GM21786 (cell line): ENCODE results near the gene SLC12A9.
"Not testable (repeated sequence)": the region's sequence is repeated elsewhere in the genome, so short reads cannot be mapped to it uniquely, and the experiment has no call there.

ENCODE experiments used
- ATAC-seq: cut with Tn5 transposase; IDR thresholded peaks from one replicate; pipeline ENCODE4 v1.9.1; 2021; ENCODE audit not compliant: unreplicated experiment

The SLC12A9 gene

GRCh38 chr7:100825751-100826513 lies 26.6 kb upstream of the SLC12A9 start:
- ATAC-seq: no peak

- ATAC-seq: no peak
These were observed 25.8 kb upstream of the SLC12A9 start for GRCh38 chr7:100826514-100827329.

DNA sequence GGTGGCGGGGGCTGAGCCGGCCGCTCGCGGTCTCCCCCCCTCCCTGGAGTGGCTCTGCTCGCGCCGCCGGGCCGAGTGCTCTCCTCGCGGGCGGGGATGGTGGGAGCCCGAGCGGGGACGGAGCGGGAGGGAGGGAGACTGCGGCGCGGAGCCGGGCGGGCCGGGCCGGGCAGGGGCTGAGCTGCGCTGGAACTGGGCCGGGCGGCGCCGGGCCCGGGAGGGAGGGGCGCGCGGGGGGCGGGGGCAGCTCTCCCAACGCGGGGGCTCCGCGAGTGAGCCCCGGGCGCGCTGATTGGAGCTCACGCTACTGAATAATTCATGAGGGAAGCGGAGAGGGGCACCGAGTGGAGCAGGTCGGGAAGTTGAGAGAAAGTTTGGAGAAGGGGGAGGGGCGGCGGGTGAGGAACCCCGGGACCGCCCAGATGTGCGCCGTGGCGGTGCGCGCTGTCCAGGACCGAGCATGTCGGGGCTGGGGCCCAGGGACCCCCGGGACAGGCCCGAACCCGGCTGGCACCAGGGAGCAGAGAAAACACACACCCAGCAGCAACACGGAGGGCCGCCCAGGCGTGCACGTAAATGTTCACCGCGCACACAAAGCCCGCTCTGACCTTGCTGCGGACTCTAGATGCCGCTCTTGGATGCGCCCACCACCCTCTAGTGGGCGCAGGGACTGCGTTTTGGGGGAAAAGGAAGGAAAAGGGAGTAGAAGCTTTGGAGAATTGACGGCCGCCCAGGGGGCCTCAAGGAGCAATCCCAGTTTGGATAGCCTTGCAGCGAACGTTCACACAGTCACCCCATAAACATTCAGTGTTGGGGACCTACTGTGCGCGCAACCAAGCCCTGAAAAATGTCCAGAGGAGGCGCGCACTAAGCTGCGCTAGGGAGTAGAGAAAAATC lies 24.9 kb upstream of the SLC12A9 start, which contains the start of gene EPHB4:
Gene EPHB4, minus strand, starts transcription at position 194 of the 897 bp plus-strand sequence. CDS start 493 bp downstream, outside the sequence.
- ATAC-seq: no peak

- ATAC-seq: no peak
These were observed 23.3 kb upstream of the SLC12A9 start for GRCh38 chr7:100829150-100829716.

DNA sequence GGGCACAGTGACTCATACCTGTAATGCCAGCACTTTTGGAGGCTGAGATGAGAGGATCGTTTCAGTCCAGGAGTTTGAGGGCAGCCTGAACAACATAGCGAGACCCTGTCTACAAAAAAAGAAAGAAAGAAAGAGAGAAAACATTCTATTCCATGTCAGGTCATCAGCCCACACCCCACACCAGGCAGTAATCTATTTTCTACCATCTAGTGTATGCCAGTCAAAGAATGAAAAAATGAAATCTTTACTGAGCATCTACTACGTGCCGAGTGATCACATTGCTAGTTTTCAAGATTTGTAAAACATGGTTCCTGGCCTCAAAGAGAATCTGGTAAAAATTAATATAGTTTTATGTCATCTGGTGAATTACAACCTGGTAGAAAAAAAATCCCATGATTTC lies 22.1 kb upstream of the SLC12A9 start:
- ATAC-seq: no peak

- no peak for ATAC-seq
These were observed 20.3 kb upstream of the SLC12A9 start for GRCh38 chr7:100832281-100832633.

DNA sequence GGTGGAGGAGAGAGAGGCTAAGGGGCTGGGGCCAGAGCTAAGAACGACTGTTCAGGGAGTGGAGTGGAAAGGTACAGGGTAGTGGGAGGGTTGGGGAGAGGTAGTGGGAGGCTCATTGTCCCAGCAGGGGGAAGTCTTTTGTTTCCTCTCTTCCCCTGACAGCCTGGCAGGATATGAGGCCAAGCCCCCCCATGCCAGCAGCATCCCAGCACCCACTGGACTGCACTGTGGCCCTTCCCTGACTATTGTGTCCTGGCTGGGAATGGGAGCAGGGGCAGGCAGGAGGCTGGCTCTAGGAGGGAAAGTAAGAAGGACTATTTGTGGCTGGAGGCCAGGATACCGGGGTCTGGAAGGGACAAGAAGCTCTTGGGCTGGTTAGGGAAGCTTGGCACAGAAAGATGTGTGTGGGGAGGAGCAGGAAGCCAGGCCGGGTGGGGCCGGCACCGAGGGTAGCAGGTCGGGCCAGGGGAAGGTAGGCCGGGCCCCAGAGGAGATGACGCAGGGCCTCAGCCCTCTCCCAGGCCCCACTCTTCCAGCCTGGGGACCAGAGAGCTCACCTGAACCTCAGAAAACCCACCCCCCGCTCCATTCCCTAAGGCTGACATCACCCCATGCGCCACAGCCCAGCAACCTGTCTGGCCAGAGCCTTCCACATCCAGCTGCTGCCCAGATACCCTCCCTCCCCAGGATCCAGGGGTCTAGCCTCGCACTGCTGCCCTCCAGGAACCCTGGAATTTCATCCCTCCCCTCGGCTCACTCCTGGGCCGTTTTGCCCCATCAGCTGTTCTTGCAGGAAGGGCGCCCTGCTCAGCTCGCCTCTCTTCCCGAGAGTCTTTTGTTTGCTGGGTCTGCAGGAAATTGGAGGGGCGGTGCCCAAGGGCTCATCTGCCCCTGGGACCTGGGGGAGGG lies 16.4 kb upstream of the SLC12A9 start:
- ATAC-seq: no peak

- no peak for ATAC-seq
These were observed 15.8 kb upstream of the SLC12A9 start for GRCh38 chr7:100836812-100837098.

- peak; percentile 64 for ATAC-seq
These were observed 15.2 kb upstream of the SLC12A9 start for GRCh38 chr7:100837099-100837836.

DNA sequence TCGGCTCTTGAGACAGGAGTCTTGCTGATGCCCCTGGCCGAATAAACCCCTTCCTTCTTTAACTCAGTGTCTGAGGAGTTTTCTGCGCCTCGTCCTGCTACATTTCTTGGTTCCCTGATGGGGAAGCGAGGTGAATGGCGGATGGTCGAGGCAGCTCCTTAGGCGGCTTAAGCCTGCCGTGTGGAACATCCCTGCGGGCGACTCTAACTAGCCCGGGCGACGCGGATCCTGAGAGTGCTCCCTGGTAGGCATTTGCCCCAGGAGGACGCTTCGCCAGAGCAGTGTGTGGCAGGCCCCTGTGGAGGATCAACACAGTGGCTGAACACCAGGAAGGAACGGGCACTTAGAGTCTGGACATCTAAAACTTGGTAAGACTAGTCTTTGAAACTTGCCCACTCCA lies 13.2 kb upstream of the SLC12A9 start:
- no peak for ATAC-seq

DNA sequence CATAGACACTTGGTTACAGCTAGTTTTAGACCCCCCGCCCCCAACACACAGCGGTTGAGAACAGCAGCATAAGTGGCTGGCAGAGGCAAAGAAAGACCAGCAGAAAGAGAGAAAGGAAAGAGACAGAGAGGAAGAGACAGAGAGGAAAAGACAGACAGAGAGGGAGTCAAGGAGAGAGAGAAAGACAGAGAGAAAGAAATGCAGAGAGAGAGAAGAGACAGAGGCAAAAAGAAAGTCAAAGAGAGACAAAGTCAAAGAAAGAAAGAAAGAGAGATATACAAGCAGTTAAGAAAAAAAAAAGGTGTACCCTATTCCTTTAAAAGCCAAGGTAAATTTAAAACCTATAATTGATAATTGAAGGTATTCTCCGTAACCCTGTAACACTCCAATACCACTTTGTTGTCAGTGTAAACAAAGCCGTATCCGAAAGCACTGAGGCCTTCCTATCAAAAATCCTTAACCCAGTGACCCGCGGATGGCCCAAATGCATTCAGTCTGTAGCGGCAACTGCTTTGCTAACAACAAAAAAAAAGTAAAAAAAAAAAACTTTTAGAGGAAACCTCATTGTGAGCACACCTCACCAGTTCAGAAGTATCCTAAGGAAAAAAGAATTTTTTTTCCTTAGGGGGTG lies 11.9 kb upstream of the SLC12A9 start:
- no peak for ATAC-seq

GRCh38 chr7:100847360-100847759 lies 5.2 kb upstream of the SLC12A9 start:
- no peak for ATAC-seq

DNA sequence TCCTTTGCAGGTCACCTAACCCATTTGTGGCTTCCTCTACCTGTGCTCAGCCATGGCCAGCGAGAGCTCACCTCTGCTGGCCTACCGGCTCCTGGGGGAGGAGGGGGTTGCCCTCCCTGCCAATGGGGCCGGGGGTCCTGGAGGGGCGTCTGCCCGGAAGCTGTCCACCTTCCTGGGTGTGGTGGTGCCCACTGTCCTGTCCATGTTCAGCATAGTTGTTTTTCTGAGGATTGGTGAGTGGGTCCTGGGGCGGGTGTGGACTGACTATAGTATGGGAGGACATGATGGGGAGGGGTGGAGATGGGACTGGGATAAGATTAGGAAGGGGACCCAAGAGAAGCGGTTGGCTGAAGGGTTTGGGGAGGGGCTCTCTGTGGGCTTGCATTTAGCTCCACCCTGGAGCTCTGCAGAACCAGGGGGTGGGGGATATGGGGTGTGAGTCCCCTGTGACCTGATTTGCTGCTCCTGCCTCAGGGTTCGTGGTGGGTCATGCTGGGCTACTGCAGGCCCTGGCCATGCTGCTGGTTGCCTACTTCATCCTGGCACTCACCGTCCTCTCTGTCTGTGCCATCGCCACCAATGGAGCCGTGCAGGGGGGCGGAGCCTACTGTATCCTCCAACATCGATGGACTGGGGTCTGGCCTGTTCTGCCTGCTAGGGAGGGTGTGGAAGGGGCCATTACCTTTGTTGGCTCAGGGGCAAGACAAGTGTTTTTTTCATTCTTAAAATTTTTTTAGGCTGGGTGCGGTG lies 1.8 kb downstream of the SLC12A9 start:
- ATAC-seq: no peak

DNA sequence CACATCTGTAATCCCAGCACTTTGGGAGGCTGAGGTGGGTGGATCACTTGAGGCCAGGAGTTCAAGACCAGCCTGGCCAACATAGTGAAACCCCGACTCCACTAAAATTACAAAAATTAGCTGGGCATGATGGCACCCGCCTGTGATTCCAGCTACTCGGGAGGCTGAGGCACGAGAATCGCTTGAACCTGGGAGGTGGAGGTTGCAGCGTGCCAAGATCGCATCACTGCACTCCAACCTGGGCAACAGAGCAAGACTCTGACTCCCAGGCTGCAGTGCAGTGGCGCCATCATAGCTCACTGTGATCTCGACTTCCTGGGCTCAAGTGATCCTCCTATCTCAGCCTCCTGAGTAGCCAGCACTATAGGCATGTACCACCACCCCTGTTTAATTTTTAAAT lies 2.4 kb downstream of the SLC12A9 start:
- ATAC-seq: not testable (repeated sequence)

GRCh38 chr7:100855515-100855914 lies 3.0 kb downstream of the SLC12A9 start:
- no peak for ATAC-seq

GRCh38 chr7:100856871-100857282 lies 4.4 kb downstream of the SLC12A9 start:
- no peak for ATAC-seq

- ATAC-seq: no peak
These were observed 7.3 kb downstream of the SLC12A9 start for GRCh38 chr7:100859856-100860255.
